T-helper 22 cell (primary cell): Measurements from ENCODE around the gene WDR53.
"Not testable (repeated sequence)": the region's sequence is repeated elsewhere in the genome, so short reads cannot be mapped to it uniquely, and the experiment has no call there.

Experiments used
- DNase-seq: peaks from one replicate; pipeline ENCODE4 v3.0.0-alpha.2; 2020; ENCODE audit warnings: low read depth

WDR53 gene

DNA sequence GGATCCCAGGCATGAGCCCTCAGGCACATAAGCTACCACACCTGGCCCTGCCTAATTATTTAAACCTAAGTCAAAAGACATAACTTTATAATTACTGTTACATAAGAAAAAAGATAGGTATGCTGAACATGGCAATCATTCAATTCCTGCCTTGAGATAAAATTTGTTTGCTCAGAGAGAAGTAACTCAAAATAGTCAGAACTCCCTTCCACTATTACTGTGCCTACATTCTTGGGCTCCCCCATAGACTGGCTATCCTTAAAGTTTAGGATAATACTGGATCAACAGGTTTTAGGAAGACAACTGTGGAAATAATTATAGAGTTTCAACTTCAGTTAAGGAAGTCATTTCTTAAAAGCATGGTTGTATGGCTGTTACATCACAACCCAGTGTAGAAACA lies 9.9 kb downstream of the WDR53 start:
- DNase-seq, result no peak

DNA sequence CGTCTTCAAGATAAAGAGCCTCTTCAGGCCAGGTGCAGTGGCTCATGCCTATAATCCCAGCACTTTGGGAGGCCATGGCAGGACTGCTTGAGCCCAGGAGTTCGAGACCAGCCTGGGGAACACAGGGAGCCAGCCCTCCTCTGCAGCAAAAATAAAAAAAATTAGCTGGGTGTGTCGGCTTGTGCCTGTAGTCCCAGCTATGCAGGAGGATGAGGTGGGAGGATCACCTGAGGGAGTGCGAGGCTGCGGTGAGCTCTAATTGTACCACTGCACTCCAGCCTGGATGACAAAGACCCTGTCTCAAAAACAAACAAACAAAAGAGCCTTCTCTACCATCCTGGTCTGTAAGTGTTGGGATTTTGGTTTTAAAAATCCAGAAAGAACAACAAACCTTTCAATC lies 11.1 kb downstream of the WDR53 start:
- DNase-seq, result no peak

DNA sequence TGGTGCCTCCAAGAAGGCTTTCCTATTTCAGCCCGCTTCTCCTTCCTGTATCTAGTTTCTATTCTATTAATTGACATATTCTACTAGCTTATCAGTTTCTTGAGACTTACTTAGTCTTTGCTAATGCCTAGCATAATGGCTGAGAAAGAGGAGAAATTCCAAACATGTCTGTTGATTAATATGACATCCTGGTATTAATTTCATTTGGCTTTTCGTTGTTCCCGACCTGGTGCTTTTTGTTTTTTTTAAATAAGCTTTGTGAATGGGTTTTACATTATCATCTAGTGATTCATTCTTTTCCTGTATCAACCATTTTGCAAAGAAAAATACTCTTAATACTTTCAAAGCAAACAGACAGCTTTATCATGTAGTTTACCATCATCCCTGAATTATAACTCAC lies 13.1 kb downstream of the WDR53 start:
- DNase-seq, result no peak

DNA sequence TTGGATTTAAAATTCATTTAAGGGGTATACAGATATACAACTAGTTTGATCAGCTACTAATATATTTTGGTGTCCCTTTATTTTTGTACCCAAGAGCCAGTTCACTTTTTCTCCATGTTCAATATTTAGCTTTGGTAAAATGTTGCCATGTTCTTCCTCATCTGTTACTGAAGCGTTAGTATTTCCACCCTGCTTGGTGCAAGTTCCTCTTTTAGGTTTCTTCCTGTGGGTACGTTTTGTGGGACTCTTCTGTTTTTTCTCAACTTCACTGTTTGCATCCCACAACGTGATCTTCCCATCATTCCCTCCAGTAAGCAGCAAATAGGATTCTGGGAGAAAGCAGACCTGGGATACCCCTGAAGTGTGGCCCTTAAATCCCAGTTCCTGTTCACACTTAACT lies 14.1 kb downstream of the WDR53 start:
- no peak for DNase-seq

DNA sequence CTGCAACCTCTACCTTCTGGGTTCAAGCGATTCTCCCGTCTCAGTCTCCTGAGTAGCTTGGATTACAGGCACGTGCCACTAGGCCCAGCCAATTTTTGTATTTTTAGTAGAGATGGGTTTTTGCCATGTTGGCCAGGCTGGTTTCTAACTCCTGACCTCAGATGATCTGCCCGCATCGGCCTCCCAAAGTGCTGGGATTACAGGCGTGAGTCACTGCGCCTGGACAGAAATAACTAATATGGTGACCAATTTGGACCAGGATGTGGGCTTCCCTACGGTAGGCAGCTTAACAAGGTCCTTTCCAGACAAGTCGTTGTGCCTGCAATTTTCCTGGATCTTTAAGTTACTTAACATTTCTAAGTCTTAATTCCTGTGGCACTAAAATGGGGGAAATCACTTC lies 14.8 kb downstream of the WDR53 start:
- no peak for DNase-seq

DNA sequence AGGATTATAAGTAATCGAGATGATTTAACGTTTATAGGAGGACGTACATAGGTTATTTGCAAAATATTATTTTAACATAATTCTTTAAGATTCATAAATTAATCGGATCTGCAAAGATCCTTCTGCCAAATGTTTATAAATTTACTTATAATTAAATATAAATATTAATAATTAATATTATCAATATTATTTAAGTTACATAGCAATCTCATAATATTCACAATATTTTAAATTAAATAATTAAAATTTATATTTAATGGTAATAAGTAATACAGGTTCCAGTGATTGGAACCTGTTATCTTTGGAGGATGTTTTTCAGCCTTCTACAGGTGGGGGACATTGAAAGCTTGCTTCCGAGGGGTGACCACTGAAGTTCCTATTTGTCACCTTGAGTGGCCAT lies 16.1 kb downstream of the WDR53 start:
- no peak for DNase-seq

DNA sequence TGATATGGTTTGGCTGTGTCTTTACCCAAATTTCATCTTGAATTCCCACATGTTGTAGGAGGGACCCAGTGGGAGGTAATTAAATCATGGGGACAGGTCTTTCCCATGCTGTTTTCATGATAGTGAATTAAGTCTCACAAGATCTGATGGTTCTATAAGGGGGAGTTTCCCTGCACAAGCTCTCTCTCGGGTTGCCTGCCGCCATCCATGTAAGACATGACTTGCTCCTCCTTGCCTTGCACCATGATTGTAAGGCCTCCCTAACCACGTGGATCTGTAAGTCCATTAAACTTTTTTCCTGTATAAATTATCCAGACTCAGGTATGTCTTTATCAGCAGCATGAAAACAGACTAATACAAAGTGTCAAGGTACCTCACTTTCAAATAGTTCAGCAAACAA lies 18.2 kb downstream of the WDR53 start:
- DNase-seq, result not testable (repeated sequence)

DNA sequence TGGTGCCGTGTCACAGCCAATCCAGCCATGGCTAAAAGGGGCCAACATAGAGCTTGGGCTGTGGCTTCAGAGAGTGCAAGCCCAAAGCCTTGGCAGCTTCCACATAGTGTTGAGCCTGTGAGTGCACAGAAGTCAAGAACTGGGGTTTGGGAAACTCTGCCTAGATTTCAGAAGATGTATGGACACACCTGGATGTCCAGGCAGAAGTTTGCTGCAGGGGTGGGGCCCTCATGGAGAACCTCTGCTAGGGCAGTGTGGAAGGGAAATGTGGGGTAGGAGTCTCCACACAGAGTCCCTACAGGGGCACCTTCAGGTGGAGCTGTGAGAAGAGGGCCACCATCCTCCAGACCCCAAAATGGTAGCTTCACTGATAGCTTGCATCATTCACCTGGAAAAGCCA lies 19.0 kb downstream of the WDR53 start:
- DNase-seq, result not testable (repeated sequence)

DNA sequence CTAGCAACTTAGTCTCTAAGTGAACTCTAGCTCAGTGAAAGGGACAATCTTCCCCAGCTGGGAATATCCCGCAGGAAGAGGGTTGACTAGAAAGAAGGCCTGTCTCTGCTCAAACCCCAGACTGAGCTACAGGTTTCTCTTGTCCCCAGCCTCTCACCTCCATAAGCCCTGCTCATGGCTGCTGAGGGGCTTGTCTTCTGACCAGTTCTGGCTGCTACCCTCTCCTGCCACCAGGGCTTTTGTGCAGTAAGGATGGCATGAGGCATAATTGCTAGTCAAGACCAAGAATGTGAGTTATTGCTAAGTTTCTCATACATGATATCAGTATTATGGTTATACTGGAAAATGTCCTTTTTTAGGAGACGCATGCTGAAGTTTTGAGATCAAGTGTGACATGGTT lies 21.3 kb downstream of the WDR53 start:
- DNase-seq, result no peak

DNA sequence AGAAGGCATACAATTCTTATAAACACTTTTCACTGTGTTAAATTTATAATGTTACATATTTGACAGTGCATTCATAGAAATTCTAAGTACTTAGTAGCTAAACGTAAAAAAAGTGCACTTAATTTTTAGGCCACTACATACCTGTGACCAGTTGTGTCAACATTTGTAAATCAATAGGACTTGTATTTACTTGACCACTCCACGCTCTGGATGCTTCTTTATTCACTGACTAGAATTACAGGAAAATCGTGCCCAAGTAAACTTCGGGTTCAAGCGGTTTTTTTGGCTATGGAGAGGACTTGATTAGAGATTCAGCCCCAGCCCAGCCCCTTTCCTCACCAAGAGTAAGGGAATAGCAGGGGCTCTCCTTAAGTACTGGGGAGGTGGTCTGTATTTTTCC lies 21.8 kb downstream of the WDR53 start:
- DNase-seq, result no peak

DNA sequence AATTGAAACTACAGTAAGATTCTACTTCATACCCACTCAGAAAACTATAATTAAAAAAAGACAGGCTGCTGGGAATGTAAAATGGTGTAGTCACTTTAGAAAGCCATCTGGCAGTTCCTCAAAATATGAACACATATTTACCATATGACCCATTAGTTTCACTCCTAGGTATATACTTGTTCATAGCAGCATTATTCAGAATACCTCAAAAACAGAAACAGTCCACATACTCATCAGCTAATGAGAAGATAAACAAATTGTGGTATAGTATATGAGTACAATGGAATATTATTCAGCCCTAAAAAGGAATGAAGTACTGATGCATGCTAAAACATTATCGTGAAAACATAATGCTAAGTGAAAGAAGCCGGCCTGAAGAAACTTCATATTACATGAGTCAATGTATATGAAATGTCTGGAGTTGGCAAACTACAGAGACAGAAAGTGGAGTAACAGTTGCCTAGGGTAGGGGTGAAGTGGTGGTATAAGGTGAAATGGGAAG lies 23.8 kb downstream of the WDR53 start:
- DNase-seq, result no peak

DNA sequence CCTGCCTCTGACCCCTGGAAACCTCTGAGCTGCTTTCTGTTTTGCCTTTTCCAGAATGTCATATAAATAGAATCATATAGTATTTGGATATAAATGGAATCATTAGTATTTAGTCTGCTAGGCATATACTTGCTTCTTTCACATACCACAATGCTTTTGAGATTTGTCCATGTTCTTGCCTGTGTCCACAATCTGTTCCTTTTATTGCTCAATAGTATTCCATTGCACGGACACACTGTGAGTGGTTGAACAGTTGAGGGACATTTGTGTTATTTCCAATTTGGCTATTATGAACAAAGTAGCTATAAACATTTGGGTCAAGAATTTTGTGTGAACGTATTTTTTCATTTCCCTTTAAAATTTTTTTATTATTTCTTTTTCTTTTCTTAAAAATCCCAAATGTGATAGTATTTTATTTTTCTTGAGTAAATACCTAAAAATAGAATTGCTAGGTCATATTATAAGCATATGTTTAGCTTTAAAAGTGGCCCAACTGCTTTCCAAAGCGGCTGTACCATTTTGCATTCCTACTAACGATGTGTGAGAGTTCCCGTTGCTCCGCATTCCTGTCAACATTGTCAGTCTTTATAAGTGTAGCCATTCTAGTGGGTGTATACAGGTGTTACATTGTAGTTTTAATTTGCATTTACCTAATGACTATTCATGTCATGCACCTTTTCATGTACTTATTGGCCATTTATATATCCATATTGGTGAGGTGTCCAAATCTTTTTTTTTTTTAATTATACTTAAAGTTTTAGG lies 26.5 kb downstream of the WDR53 start:
- no peak for DNase-seq

DNA sequence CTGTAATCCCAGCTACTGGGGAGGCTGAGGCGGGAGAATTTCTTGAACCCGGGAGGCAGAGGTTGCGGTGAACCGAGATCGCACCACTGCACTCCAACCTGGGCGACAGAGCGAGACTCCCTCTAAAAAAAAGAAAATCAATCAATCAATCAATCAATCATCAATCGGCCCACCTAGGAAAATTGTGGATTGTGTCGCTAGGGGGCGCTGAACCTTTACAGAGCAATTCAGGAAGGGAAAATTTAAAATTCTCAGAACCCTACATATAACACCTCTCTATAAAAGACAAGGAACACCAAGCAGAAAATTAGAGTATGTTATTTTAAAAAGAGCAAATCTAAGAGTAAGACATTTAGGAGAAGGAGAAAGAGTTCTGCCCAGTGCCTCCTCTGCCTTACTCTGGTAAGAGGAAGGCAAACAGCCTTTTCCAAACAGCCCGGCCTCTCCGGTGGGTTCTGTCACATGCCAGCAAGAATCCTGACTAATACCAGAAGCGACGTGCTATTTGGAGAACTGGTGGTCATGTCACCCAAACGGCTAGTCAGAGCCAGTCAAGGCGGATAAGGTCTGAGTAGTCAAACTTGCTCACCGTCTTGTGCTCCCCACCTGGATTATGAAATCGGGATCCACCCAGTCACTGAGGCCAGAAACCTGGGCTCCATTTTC lies 30.9 kb downstream of the WDR53 start:
- DNase-seq, result peak; percentile 22

DNA sequence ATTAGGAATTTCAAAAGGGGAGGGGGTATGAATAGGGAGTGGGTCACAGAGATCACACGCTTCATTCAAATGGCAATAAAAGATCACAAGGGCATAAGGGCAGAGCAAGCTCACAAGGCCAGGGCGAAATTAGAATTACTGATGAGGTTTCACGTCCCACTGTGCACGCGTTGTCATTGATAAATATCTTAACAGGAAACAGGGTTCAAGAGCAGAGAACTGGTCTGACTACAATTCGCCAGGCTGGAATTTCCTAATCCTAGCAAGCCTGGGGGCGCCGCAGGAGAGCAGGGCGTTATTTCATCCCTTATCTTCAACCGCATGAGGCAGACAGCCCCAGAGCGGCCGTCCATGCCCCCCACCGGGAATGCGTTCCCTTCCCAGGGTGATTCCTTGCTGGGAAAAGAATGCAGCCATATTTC lies 35.1 kb downstream of the WDR53 start:
- DNase-seq, result no peak

DNA sequence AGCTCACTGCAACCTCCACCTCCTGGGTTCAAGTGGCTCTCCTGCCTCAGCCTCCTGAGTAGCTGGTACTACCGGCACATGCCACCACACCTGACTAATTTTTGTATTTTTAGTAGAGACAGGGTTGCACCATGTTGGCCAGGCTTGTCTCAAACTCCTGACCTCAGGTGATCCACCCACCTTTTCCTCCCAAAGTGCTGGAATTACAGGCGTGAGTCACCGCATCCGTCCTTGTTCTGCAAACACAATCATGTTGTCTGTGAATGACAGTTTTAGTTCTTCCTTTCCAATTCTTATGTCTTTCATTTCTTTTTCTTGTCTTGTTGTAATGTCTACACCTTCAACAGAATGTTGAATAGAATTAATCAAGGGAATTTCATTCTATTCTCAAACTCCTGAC lies 36.9 kb downstream of the WDR53 start:
- no peak for DNase-seq

DNA sequence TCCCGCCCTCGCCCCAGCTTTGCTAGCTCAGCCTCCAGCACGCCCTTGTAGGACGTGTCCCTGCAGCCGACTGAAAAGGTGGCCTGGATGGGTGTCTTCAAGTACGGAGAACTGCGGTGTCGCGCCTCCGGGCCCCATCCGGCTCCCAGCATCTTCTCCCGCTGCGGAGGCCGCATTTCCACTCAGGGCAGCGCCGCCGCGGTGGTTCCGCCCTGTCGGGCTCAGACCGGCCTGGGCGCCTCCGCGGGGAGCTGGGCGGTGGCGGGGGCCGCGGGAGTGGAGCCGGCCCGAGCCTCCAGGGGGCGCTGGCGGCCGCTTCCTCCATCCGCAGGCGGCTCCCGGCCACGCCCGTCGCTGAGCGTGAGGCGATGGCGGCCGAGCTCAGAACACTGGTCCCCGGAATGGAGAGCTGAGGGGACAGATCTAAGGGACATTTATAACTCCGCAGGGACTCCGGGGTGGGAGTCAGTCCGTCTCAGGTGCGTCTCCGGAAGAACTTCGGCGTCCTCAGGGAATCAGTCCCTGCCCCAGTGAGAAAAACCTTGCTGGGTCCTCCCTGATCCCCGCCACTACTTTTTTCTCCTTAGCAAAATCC lies 39.6 kb downstream of the WDR53 start:
- DNase-seq, result peak; percentile 33

DNA sequence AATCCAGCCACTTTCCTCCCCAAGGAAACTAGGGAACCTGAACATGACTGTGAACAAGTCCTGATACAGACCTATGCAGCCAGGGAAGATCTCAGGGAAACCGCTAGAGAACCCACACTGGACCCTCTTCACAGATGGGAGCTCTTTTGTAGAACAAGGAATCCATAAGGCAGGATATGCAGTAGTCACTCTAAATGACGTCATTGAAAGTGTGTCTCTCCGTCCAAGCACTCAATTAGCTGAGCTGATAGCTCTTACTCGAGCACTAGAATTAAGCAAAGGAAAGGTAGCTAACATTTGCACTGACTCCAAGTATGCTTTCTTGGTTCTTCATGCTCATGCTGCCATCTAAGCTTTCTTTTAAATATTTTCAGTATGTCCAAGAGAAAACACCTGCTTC lies 43.2 kb downstream of the WDR53 start:
- DNase-seq, result no peak

DNA sequence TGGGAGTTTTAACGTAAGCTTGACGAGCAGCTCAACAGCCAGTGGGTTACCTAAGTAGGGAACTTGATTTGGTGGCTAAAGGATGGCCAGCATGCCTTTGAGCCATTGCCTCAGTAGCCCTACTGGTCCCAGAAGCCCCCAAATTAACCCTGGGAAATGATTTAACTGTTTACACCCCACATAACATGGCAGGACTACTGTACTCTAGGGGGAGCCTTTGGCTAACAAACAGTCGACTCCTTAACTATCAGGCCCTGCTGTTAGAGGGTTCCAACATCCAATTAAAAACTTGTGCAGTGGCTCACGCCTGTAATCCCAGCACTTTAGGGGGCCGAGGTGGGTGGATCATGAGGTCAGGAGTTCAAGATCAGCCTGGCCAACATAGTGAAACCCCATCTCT lies 43.8 kb downstream of the WDR53 start:
- DNase-seq, result no peak

DNA sequence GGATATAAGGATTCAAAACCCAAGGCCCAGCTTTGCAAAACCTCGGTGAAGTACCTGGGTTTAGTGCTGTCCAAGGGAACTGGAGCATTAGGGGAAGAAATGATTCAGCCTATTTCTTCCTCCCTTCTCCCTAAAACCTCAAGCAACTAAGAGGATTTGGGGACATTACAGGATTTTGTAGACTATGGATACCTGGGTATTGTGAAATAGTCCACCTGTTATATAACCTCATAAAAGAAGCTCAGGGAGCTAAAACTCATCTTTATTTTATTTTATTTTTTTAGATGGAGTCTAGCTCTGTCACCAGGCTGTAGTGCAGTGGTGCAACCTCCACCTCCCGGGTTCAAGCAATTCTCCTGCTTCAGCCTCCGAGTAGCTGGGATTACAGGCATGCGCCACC lies 44.5 kb downstream of the WDR53 start:
- DNase-seq, result no peak

DNA sequence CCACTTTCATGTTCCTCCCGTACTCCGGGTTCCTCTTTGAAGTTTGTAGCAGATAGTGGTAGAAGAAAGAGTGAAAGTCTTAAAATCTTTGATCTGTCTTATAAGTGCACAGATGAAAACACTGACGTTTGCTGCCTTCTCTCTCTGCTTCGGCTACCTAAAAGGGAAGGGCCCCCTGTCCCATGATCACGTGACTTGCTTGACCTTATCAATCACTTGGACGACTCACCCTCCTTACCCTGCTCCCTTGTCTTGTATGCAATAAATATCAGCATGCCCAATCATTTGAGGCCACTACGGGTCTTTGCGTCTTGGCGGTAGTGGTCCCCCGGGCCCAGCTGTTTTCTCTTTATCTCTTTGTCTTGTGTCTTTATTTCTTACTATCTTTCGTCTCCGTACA lies 47.1 kb downstream of the WDR53 start:
- DNase-seq, result not testable (repeated sequence)

DNA sequence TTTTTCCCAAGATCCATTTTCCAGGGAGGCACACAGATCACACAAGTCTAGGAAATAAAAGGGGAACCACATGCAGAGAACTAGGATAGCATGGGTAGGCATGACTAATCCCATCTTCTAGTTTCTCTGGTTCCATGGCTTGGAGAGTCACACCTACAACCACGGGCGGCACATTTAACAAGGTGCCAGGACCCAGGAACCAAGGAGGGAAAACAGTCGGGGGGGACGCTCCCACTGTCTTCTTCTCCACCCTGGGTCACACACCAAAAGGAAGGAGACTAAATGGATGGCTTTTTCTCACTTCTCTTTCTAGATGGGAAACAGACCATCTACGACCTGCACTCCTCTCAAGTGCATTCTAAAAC lies 48.7 kb downstream of the WDR53 start:
- no peak for DNase-seq

DNA sequence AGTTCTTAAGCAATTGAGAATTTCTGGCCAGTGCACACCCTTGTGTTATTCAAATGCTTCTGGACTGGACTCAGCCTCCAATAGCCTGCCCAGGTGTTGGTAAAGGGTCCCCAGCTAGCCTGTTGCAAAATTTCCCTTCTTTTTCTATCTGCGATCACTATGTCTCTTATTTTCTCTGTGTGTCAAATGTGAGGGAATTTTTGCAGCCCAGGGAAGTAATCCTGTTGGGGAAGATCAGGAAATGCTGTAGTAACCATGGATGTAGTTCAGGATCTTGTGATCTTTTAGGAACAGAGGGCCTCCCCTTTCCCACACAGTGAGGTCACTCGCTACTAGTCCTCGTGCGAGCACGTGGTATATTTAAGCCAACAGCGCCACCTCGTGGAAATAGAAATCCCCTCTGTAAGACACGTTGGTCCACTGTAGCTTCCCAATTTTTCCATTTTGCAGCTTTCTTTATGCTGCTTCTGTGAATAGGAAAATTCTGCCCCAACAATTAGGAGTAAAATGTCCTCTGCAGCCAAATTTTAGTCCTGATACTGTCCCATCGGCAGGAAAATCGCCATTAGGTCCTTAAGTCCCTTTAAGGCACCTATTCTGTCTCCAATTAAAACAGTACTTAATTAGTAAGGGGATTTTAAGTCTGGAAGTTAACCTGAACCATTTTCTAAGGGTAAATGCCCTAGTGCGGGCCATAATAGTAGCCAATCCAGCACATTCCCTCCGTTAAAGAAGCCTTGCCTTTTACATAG lies 49.2 kb downstream of the WDR53 start:
- peak; percentile 16 for DNase-seq

DNA sequence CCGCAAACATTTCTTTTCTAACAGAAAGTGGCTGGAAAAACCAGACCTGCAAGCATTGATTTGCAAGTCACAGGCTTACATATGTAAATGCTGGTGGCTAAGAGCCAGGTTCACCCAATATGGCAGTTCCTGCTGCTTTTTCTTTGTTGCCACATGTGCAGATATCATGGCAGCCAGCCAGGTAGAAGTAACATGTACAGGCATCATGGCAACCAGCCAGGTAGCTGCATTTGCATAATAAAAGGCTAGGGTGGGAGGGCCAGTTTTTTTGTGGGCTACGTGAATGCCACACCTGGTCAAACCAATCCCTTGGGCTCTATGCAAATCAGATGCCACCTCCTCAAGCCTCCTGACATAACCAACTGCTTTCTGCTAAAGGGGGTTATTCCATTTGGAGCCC lies 50.4 kb downstream of the WDR53 start:
- DNase-seq, result no peak
